Cardiac fibroblast (primary cell): ENCODE measurements around the gene CEP192.
A peak's percentile ranks its signal among the peaks of the same experiment; 100 is the strongest.

Source experiments
- DNase-seq, 2 donors: peaks; one replicate each; pipeline versions ENCODE4 v3.0.0 to v3.0.0-alpha.2; 2010; ENCODE audit warnings: low read depth in 2 of 2
- H3K4me3 ChIP-seq, 2 donors: replicated peaks in 1 of 2; 1 replicate in 1 of 2; 2 replicates in 1 of 2; pipeline ENCODE4 v1.5.1; 2011; ENCODE audit warnings: low read depth in 2 of 2, low read length in 2 of 2, mild to moderate bottlenecking in 2 of 2, moderate library complexity in 1 of 2
- TF ChIP-seq, protein P1 (sequence below): IDR thresholded peaks from one replicate; pipeline ENCODE4 v1.5.1; 2011; ENCODE audit warnings: low read depth, mild to moderate bottlenecking, low read length, inconsistent platforms

The CEP192 gene

DNA sequence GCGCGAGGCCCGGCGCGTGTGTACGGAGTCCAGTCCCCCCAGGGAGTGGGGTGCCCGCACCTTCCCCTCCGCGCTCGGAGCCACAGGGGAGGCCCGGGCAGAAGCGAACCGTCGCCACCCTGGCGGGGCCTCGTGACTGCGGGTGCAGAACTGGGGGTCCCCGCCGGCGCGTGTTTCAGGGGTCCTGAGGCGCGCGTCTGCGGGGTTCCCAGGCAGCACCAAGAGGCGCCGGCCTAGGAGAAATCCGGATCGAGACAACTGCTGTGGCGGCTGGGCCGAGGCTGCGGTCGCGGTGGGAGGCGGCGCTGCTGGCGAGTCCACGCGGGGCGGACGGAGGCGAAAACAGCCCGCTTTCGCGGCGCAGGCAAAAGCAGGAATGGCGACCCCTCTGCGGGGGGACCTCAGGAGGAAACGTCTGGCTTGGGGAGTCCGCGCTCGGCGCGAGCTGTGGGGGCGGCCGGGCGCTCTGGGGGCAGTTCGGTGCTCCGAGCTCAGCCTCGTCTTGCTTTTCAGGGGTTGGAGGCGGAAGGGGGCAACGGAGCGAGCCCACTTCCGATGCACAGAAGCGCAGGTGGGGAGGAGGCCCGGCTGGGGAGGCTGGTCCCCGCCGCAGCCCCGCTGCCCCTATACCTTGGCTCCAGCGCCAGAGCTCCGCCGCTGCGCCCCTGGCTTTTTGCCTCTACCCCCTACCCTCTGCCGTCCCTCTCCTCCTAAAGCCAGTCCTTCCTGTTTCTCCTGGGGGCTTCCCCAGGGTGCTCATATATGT is 145.9 kb downstream of the CEP192 start:
- DNase-seq: peak; percentile 25 to 27
- TF ChIP-seq, protein P1, sequence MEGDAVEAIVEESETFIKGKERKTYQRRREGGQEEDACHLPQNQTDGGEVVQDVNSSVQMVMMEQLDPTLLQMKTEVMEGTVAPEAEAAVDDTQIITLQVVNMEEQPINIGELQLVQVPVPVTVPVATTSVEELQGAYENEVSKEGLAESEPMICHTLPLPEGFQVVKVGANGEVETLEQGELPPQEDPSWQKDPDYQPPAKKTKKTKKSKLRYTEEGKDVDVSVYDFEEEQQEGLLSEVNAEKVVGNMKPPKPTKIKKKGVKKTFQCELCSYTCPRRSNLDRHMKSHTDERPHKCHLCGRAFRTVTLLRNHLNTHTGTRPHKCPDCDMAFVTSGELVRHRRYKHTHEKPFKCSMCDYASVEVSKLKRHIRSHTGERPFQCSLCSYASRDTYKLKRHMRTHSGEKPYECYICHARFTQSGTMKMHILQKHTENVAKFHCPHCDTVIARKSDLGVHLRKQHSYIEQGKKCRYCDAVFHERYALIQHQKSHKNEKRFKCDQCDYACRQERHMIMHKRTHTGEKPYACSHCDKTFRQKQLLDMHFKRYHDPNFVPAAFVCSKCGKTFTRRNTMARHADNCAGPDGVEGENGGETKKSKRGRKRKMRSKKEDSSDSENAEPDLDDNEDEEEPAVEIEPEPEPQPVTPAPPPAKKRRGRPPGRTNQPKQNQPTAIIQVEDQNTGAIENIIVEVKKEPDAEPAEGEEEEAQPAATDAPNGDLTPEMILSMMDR: no peak
- peak overlapping the region; percentile 57 to 59 for H3K4me3 ChIP-seq

GRCh38 chr18:13137670-13138419 is 146.7 kb downstream of the CEP192 start:
- peak overlapping the region; percentile 57 to 59 for H3K4me3 ChIP-seq
- TF ChIP-seq, protein P1: no peak
- peak; percentile 12 to 66 for DNase-seq

DNA sequence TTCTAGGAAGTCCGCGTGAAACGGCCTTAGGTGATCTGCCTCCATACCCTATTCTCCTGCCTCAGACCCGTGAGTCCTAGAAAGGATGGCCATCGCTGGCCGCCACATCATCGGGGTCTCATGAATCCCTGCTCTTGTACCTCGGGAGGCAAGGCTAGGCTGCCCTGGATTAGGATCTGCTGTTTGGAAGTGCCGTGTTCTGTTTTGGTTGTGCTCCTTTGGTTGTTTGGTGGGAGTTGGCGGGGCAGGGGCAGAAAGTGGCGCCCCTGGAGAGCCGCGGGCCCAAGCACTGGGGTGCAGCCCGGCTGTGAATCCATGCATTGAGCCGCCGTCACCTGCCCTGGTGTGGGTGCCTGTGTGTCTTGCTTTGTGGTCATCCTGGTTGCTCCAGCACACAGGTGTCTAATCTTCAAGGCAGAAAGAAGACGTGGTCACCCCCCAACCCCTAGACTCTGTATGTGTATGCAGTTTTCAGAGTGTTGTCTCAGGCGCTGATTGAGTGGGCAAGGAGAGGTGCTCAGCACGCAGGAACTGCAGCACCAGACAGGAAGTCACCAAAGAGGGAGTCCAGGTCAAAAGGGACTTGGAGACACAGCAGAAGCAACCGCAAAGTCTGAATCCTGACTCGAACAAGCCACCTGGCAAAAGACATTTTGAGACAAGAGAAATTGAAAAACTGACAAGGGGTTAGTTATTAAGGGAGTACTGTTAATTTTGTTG is 147.4 kb downstream of the CEP192 start:
- H3K4me3 ChIP-seq: no peak overlapping the region
- no peak for DNase-seq
- TF ChIP-seq, protein P1: no peak

- TF ChIP-seq, protein P1: no peak
- H3K4me3 ChIP-seq: no peak overlapping the region
- no peak for DNase-seq
Measured at GRCh38 chr18:13139885-13140450, 148.8 kb downstream of the CEP192 start.

- TF ChIP-seq, protein P1: no peak
- H3K4me3 ChIP-seq: no peak overlapping the region
- DNase-seq: peak in 1 of 2 donors; percentile 8
Measured at GRCh38 chr18:13141209-13141608, 150.0 kb downstream of the CEP192 start.

- TF ChIP-seq, protein P1: no peak
- DNase-seq: no peak
Measured at GRCh38 chr18:13145636-13146190, 154.6 kb downstream of the CEP192 start.

More at GRCh38 chr18:13145636-13146190, 154.6 kb downstream of the CEP192 start:
- H3K4me3 ChIP-seq: no peak overlapping the region
